ENCODE measurements around the gene FBXW7.

DNA sequence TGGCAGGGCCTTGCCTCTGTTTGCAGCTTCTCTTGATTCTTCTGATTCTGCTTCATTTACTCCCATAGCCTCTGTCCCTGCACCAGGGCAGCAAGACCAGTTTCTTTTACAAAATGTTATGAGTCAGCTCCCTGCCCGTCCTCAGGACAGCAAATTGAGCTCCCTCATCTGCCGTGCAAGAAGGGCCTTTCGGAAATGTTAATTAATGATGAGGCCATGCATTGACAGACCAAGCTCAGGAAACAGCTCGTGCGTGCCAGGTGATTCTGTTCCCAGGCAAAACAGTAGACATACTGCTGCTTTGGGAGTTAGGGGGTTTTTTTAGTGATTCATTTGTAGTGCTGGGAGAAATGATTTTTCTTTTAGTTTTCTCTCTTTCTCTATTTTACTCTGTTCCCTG is 231.7 kb downstream of the FBXW7 start:
- TF ChIP-seq, protein P1, sequence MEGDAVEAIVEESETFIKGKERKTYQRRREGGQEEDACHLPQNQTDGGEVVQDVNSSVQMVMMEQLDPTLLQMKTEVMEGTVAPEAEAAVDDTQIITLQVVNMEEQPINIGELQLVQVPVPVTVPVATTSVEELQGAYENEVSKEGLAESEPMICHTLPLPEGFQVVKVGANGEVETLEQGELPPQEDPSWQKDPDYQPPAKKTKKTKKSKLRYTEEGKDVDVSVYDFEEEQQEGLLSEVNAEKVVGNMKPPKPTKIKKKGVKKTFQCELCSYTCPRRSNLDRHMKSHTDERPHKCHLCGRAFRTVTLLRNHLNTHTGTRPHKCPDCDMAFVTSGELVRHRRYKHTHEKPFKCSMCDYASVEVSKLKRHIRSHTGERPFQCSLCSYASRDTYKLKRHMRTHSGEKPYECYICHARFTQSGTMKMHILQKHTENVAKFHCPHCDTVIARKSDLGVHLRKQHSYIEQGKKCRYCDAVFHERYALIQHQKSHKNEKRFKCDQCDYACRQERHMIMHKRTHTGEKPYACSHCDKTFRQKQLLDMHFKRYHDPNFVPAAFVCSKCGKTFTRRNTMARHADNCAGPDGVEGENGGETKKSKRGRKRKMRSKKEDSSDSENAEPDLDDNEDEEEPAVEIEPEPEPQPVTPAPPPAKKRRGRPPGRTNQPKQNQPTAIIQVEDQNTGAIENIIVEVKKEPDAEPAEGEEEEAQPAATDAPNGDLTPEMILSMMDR (conservative IDR thresholded peaks at IDR 0.05), result no peak
- TF ChIP-seq ZFX (IDR thresholded peaks at IDR 0.05), result no peak

All from C4-2B (cell line).